Effector CD4-positive, alpha-beta T cell (primary cell): ENCODE data around the gene CACNB2.

Source experiments
- DNase-seq: peaks from one replicate; pipeline ENCODE4 v3.0.0-alpha.2; 2020

Gene CACNB2

GRCh38 chr10:18345308-18345707, 205.1 kb downstream of the CACNB2 start:
- DNase-seq: no peak

DNA sequence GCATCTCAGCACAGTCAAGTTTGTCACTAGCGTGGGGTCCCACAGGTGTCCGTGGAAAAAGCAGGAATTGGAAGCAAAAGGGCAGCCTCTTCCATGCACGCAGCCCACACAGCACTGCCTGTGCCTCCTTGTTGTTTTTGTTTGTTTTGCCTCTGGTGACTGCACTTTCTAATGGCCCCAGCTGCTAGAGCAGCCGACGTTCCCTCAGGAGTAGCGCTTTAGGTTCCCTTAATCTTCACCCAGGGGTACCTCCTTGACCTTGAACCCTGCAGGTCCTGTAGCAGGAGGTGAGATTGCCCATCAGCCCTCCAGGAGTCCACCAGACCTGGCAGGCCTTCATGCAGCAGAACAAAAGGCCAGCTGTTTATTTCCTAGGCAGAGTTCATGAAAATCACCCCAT, 210.1 kb downstream of the CACNB2 start:
- DNase-seq: no peak

- no peak for DNase-seq
These were observed 211.2 kb downstream of the CACNB2 start for GRCh38 chr10:18351421-18351820.

GRCh38 chr10:18352175-18352574, 212.0 kb downstream of the CACNB2 start:
- DNase-seq: no peak

DNA sequence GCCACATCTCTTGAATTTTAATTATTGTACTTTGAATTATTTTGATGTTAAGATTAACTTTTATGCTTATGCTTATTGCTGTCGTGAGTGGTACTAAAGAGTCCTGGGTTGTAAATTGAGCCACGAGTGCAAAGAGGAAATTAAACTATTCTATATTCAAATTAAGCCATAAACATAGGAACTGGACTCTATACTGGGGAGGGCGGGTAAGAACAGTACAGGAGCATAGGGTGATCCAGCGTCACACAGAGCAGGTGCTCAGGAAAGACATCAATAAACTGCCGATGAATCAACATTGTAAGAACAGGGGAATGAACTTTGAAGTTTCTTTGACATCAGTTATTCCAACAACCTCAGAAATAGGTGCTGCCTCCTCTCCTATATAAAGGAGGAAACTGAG, 219.6 kb downstream of the CACNB2 start:
- no peak for DNase-seq

- no peak for DNase-seq
These were observed 222.7 kb downstream of the CACNB2 start for GRCh38 chr10:18362892-18363291.

DNA sequence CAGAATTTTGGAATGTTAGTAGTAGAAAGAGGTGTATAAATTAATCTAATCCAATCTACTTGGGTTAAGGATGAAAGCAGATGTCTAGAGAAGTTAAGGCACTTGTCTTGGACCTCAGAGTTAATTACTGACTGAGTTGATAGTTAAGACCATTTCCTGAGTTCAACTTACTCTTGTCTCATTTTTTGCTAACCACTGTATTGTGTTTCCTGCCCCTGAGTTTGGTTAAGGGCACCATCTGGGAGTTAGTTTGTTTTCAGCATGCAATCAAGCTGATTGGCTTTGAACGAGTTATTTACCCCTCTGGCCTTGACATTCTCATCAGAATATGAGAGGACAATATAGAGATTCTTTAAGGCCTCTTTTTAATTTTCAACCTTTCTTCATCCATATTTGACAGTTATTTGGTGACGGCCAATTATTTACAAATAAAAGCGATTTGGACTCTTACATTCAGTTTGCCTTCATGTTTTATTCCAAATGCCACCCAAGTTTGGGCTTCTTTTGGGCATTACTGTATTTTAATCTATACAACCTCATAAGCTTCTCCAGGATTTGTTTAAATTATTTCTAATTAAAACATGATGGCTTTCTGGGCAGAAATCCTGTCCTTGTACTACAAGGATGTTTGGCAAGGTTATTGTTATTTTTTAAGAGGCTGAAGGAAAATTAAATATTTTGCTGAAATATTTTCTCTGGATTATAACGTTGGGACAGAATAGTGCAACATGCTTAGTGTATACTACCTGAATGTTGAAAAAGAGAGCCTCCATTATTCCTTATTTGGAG, 225.0 kb downstream of the CACNB2 start:
- DNase-seq: no peak

GRCh38 chr10:18367840-18368239, 227.6 kb downstream of the CACNB2 start:
- DNase-seq: no peak

GRCh38 chr10:18368273-18368672, 228.0 kb downstream of the CACNB2 start:
- DNase-seq: no peak

GRCh38 chr10:18368682-18369081, 228.5 kb downstream of the CACNB2 start:
- DNase-seq: no peak

DNA sequence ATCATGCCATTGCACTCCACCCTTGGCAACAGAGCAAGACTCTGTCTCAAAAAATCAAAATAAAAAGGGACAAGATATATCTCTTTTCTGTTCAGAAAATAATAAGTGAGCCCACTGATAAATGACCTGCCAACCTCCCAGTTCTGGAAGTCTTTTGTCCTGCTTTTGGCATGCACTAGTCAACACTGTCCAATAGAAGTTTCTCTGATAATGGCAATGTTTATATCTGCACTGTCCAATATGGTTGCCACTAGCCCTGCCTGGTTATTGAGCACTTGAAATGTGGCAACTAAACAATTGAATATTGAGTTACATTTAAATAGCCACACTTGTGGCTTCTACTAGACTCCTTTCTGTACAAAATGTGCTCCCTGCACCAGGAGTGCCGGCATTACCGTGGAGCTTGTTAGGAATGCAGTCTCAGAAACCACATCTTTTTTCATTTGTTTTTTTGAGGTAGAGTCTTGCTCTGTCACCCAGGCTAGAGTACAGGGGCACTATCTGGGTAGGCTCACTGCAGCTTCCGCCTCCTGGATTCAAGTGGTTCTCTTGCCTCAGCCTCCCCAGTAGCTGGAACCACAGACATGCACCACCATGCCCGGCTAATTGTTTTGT, 229.7 kb downstream of the CACNB2 start:
- no peak for DNase-seq

DNA sequence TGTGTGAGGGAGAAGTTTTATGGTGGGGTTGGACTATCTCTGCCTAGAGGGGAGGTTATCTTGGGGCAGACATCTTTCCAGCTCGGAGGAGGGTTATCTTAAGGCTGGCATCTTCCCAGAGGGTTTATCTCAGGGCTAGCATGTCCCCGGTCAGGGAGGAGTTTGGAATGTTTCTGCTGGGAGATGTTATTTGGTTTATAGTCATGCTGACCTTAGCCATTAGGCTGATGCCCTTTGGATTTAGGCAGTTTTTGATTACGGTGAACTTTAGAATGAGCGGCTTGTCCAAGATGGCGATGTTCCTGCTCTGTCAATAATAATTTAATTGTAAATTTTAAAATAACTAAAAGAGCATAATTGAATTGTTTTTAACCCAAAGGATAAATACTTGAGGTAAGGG, 236.4 kb downstream of the CACNB2 start:
- DNase-seq: no peak

DNA sequence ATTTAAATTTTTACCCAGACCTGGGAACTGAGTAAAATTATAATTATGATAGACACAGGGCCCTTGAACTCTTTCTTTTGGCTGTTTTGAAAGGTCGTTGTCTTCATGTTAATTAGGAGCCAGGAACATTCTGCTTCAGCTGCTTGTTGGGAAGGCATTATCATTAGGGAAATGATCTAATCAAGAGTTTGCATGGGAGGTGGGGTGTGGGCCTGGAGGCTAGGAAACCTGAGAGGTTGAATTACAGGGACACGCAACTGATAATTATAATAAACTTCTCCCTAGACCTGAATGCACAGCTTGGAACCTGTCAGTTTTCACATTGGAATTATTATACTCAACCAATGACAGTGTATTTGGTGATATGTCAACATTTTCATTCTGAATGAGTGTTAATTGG, 237.7 kb downstream of the CACNB2 start:
- DNase-seq: no peak

DNA sequence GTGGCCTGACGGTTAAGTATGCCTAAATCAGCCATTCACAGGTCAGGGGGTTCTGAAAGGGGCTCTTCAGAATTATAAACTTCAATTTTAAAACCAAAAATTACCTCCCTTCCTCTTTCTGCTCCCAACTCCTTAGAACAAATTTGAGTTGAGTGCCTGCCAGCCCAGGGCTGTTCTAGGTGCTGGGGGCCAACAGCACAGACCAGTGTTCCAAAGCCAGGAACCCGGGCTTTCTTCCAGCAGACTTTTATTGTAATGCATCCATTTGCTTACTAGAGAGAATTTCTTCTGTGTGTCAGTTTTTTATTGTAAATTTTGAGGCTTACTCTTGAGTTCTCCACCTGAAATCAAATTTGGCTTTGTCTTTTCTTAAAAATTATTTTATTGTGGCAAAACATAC, 238.5 kb downstream of the CACNB2 start:
- DNase-seq: no peak

DNA sequence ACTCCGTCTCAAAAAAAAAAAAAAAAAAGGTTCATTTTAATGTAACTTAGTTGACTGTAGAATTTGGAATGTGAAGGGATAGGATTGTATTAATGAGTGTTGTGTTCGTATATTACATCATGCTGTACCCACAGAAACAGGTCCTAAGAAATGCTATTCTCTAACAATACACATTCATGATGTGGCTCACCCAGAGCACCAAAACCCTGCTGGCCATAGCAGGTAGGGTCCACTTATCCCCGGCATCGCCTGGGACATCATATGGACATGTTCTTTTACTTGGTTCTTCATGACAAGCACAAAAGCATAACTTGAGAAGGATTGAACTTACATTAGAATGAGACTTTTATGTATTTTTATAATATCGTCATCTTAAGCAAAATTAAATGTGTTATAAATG, 241.5 kb downstream of the CACNB2 start:
- no peak for DNase-seq

- DNase-seq: no peak
These were observed 257.7 kb downstream of the CACNB2 start for GRCh38 chr10:18397906-18398305.

DNA sequence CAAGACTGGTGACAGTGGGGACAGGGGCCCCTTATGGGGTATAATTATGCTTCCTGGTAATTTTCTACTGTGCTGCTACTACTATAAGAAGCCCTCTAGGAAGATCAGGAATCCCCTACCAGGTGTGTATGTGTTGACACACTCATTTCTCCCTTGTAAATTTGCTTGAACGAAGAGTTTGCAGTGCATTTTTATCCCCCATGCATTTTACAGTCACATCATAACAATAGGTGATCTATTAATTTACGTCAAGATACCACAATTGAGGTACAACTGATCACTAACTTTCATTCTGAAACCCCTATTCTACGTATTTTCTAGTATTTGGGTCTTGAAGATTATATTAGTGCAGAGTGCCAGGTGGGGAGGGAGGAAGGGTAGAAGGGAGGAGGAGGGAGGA, 258.9 kb downstream of the CACNB2 start:
- no peak for DNase-seq

DNA sequence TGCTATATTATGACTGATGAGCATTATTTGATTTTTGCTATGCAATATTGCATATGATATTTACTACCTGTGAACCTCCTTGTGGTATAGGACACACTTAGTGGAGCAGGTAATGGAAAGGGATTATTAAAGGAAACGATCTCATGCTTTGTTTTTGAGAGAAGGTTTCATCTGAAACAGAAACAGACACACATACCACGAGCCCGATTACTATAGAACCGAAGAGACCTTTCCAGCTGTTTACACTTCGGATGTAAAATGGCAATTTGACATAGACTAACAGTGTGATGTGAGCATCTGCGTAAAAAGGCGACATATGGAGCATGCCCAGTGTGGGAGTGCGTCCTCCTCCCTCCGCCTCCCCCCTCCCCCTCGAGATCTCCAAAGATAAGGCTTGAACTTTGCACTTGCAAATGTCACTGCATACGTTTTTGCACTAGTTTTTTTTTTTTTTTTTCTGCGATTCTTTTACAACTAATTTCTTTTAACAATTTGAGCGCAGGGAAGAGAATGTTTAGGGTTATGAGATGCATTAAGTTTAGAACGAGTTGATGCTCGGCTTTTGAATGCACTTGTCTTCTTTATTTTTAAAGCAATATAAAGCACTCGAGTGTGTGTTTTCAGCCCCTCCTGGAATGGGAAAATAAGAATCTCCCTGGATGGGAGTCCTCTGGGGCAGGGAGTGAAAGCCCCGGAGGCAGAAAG, 260.1 kb downstream of the CACNB2 start:
- no peak for DNase-seq

DNA sequence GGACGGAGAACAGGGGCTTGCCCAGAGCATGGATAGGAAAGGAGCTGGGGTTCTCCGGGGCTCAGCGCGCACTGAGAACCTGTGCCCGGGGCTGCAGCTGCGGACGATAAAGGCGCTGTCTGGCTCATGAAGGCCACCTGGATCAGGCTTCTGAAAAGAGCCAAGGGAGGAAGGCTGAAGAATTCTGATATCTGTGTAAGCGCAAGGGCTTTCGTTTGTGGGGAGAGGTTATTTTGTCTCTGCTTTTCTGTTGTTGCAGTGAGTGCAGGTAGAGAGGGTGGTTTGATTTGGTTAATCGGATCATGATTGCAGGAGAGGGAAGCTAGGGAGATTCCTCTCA, 260.7 kb downstream of the CACNB2 start:
- DNase-seq: no peak

- DNase-seq: no peak
These were observed 261.4 kb downstream of the CACNB2 start for GRCh38 chr10:18401416-18402195.

DNA sequence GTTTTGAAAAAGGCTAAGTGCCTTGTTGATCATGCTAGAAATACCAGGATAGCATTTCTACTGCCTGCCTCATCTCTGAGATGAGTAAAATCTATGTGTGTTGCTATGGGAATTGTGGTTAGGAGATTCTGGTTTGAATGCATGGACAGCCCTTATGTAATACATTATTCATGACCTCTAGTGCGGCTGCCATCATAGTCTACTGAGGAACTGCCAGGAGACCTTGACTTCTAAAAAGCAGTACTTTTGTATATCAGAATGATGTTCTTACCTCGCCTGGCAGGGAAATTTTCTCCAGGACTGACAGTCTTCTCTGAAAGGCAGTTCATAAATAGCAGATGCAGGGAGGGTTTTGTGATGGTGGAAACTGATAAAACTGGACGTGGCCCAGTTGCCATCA, 262.6 kb downstream of the CACNB2 start:
- no peak for DNase-seq

DNA sequence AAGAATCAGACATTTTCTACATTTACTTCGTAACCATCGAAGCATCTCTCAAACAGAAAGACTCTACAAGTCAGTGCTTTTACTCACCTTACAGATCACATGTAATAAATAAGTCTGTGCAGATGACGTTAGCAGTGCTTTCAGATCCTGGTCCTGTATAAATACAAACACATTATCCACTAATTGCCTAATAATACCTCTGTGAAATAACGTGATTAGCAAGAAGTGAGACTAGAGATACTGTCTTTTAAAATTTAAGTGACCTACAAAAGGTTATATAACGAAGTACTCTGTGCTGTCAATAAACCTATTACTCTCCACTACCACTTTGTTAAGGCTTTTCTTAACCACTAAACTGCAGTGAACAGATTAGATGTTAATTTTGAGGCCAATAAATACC, 264.3 kb downstream of the CACNB2 start:
- DNase-seq: no peak

GRCh38 chr10:18406136-18406535, 265.9 kb downstream of the CACNB2 start:
- no peak for DNase-seq
